PC-9 (cell line): Measurements from ENCODE around the gene SCN8A.

ENCODE experiments used
- EZH2 ChIP-seq: fragments of 200-600 bp; sonication (generic); IDR thresholded peaks from 2 replicates; pipeline ENCODE4 v1.8.0; 2017; ENCODE audit warnings: antibody characterized with exemption, low read depth
- TF ChIP-seq, protein P1 (sequence below): fragments of 200-600 bp; sonication (generic); conservative IDR thresholded peaks from 2 replicates; pipeline ENCODE4 v1.6.1; 2017; ENCODE audit warnings: mixed run types, antibody characterized with exemption, mild to moderate bottlenecking, moderate library complexity

GRCh38 chr12:51744957-51745356 lies 153.9 kb downstream of the SCN8A start:
- TF ChIP-seq, protein P1, sequence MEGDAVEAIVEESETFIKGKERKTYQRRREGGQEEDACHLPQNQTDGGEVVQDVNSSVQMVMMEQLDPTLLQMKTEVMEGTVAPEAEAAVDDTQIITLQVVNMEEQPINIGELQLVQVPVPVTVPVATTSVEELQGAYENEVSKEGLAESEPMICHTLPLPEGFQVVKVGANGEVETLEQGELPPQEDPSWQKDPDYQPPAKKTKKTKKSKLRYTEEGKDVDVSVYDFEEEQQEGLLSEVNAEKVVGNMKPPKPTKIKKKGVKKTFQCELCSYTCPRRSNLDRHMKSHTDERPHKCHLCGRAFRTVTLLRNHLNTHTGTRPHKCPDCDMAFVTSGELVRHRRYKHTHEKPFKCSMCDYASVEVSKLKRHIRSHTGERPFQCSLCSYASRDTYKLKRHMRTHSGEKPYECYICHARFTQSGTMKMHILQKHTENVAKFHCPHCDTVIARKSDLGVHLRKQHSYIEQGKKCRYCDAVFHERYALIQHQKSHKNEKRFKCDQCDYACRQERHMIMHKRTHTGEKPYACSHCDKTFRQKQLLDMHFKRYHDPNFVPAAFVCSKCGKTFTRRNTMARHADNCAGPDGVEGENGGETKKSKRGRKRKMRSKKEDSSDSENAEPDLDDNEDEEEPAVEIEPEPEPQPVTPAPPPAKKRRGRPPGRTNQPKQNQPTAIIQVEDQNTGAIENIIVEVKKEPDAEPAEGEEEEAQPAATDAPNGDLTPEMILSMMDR, result no peak
- TF ChIP-seq EZH2, result no peak
